GM12872 (cell line): ENCODE results near the gene STING1.

ENCODE experiments used
- TF ChIP-seq, protein P1 (sequence below): IDR thresholded peaks from 3 replicates; pipeline ENCODE4 v1.5.1; 2011; ENCODE audit warnings: low read depth, mild to moderate bottlenecking, low read length, moderate library complexity; ENCODE audit not compliant: insufficient read depth

STING1 gene

DNA sequence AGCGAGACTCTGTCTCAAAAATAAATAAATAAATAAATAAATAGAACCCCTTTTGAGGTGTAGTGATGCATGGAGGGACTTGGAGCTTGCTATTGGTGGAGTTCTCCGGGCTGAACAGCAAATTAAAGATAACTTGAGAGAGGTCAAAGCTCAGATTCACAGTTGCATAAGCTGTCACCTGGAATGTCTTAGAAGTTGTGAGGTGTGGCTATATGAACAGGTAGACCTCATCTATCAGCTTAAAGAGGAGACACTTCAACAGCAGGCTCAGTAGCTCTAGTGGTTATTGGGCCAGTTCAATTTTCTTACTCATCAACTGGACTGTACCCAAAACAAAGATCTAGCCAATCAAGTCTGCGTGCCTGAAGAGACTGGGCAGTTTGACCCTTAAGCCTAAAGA lies 11.7 kb upstream of the STING1 start:
- TF ChIP-seq, protein P1, sequence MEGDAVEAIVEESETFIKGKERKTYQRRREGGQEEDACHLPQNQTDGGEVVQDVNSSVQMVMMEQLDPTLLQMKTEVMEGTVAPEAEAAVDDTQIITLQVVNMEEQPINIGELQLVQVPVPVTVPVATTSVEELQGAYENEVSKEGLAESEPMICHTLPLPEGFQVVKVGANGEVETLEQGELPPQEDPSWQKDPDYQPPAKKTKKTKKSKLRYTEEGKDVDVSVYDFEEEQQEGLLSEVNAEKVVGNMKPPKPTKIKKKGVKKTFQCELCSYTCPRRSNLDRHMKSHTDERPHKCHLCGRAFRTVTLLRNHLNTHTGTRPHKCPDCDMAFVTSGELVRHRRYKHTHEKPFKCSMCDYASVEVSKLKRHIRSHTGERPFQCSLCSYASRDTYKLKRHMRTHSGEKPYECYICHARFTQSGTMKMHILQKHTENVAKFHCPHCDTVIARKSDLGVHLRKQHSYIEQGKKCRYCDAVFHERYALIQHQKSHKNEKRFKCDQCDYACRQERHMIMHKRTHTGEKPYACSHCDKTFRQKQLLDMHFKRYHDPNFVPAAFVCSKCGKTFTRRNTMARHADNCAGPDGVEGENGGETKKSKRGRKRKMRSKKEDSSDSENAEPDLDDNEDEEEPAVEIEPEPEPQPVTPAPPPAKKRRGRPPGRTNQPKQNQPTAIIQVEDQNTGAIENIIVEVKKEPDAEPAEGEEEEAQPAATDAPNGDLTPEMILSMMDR, result no peak

DNA sequence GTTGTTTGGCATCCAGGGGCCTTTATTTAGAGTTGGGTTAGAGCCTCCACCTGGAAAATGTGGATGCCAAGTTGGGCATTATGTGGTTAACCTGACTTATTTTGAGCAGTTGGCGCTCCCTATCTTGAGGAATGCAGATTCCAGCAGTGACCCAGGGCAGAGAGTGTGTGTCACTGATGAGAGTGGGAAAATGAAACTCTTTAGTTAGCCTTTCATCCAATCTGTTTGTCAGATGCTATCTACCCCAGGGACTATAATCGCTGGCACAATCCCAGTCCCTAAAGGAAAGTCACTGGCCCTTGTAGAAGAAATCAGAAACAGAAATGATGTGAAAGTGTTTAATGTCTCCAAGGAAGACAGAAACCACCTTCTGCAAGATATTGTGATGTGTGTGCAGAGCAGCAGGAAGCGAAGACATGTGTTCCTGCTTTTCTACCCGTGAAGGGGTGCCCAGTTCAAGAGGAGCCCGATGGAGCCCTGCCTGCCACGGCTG lies 10.2 kb upstream of the STING1 start:
- TF ChIP-seq, protein P1, result no peak

DNA sequence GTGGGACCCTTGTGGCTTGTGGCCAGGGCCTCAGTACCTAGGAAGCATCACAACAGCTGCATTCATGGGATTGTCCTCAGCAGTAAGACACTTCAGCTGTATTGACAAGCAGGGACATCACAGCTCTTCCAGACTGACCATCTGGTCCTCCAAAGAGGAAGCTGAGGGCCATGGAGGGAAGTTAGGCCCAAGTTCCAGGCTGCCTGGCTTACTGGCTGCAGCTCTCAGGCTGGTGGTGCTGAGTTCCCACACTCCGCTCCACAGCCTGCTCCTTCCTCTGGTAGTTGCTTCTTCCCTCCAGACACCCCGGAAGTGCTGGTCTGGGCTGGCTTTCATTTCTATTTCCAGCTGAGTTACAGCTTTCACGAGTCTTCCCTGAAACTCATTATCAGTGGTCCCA lies 5.7 kb upstream of the STING1 start:
- TF ChIP-seq, protein P1, result no peak

DNA sequence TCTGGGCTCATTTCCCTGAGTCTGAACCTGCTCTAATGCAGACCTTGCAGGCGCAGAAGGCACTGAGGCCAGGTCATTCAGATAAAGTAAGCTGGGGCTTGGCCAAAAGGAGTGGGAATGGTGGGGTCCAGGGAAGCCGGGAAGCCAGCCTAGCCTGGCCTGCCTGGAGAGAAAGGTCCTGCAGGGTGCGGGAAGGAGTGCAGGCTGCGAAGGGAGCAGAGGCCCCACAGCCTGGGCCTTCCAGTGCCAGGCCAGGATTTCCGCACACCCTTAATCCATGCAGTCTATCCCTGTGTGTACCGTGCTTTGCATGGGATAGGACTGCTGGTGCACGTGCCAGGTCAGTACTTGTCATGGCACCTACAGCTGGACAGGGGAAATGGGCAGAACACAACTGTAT lies 3.6 kb upstream of the STING1 start:
- TF ChIP-seq, protein P1, result no peak

DNA sequence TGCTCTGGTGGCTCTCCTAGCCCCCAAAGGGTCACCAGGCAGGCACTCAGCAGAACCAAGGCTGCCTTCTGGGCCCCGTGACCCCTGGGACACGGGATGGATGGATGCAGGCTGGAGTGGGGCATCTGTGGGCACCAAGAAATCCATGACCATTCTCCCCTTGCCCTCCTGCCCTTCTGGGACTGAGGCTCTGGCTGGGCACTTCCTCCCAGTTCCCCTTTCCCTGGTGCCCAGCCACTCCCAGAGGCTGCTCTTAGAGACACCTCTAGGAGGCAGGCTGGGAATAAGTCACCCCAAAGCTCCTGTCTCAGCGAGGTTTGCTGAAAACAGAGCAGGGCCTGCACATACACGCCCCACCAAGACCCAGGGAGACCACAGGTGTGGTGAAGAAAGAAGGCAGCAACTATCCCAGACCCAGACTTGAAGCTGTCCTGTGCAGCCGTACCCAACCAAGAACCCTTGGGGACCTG lies 943 bp downstream of the STING1 start:
- TF ChIP-seq, protein P1, result 0 out of 3 replicates have a peak, but pooled peaks have one; percentile 23

DNA sequence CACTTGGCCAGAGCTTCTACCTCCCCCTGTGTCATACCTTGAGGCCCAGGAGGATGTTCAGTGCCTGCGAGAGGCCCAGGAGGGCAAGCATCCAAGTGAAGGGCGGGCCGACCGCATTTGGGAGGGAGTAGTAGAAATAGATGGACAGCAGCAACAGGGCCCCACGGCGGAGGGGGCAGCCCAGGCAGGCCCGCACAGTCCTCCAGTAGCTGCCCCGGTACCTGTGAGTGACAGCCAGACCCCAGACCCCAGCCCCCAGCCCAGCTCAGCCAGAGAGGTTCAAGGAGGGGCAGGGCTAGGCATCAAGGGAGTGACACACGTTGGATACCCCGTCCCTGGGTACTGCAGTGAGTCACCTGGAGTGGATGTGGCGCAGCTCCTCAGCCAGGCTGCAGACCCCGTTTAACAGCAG lies 1.4 kb downstream of the STING1 start:
- TF ChIP-seq, protein P1, result no peak

DNA sequence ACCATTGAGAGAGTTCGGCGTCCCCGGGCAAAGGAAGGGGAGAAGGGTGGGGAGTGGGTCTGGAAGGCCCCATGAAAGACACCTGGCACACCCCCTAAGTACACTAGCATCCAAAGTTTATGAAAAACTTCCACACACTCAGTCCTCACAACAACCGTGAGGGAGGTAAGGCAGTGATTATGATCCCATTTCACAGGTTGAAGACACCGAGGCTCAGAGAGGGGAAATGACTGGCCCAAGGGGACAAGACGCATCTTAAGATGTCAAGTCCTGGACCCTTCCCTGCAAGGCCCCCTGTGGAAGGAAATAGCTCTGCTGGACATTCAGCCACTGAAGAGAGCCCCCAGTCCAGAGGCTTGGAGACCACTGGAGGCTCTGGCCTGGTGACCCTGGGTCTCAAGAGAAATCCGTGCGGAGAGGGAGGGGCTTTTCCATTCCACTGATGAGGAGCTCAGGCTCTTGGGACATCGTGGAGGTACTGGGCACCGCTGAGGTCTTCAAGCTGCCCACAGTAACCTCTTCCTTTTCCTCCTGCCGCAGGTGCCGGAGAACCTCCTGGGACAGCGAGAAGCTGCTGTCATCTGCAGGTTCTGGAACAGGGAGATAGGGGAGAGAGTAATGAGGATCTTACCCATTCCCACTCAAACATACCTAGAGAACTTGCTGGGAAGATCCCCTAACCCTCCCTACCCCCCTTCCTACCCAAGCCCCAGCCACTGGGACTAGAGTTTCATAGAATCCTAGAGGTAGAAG lies 6.5 kb downstream of the STING1 start:
- TF ChIP-seq, protein P1, result no peak
